NCI-H1694 treated with DMSO at 0.1 percent for 48 hours (cell line): ENCODE measurements around the gene LRTM1.

Source experiments
- DNase-seq: peaks from one replicate; lab custom pipeline; 2025; lab: John Stamatoyannopoulos, UW

Gene LRTM1

GRCh38 chr3:54928046-54928770 is at the start of gene LRTM1:
LRTM1 (minus strand) TSS chr3:54928059; CDS start chr3:54927911, 148 bp downstream.
- no peak for DNase-seq

- no peak for DNase-seq
These were observed 49.6 kb upstream of the LRTM1 start for GRCh38 chr3:54977439-54977838.

- DNase-seq = no peak
These were observed 43.0 kb upstream of the LRTM1 start for GRCh38 chr3:54970895-54971294.

- peak; percentile 19 for DNase-seq
These were observed 41.8 kb upstream of the LRTM1 start for GRCh38 chr3:54969652-54970051.

GRCh38 chr3:54968546-54969172 is 40.8 kb upstream of the LRTM1 start:
- no peak for DNase-seq

- no peak for DNase-seq
These were observed 39.9 kb upstream of the LRTM1 start for GRCh38 chr3:54967731-54968161.

- no peak for DNase-seq
These were observed 39.1 kb upstream of the LRTM1 start for GRCh38 chr3:54966979-54967378.

DNA sequence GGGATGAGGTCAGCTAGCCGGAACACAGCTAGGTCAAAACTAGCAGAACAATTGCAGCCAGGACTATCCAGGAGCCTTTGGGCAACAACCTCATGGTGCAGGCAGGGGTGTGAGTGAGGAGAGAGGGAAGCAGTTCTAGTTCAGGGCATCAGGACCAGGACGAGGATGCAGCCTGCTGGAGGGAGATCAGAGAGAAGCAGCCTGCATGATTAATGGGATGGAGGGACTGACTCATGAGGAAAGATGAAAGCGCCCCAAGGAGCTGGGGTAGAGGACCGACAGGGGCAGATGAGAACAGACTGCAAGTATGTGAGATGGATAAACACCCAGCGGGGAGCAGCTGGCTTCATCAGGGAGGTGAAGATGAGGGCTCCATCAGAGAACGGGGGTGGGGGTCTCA is 37.9 kb upstream of the LRTM1 start:
- no peak for DNase-seq

- DNase-seq = no peak
These were observed 36.2 kb upstream of the LRTM1 start for GRCh38 chr3:54964081-54964480.

GRCh38 chr3:54963641-54964040 is 35.8 kb upstream of the LRTM1 start:
- no peak for DNase-seq

DNA sequence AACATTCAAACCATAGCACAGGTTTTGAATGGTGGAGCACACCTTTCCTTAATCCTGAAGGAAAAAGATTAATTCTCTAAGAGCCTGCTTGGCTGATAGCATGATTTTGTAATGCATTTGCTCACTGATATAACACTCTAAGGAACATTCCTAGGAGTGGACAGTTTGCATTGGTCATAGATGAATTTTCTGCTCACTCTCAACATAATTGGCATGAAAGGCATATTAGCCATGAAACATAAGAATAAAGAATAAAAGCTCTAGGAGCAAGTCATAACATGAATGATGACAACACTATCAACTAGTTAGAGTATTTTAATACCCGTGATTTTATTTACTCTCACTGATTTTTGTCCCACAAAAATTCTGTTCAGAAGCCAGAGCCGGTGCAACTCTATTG is 34.3 kb upstream of the LRTM1 start:
- DNase-seq = no peak

DNA sequence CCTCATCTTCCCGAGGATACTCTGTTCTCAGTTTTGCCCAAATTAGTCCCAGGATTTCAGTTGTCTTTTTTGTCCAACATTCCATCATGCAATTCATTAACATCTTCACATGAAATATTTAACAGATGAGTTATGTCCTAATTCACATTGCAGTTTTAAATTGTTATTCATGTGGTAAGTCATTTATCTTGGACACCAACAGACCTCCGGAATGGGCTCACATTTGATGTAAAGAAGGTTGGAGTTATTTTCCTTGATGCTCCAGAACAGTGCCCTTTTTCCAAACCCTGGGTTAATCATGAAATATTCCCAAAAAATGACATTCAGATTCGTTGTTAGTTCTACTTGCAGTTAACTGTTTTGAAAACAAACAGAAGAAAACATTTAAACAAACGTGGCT is 32.8 kb upstream of the LRTM1 start:
- DNase-seq = no peak

GRCh38 chr3:54960082-54960481 is 32.2 kb upstream of the LRTM1 start:
- DNase-seq = no peak

- DNase-seq = no peak
These were observed 29.9 kb upstream of the LRTM1 start for GRCh38 chr3:54957711-54958110.

- DNase-seq = no peak
These were observed 28.1 kb upstream of the LRTM1 start for GRCh38 chr3:54955941-54956340.

- no peak for DNase-seq
These were observed 27.6 kb upstream of the LRTM1 start for GRCh38 chr3:54955496-54955895.

DNA sequence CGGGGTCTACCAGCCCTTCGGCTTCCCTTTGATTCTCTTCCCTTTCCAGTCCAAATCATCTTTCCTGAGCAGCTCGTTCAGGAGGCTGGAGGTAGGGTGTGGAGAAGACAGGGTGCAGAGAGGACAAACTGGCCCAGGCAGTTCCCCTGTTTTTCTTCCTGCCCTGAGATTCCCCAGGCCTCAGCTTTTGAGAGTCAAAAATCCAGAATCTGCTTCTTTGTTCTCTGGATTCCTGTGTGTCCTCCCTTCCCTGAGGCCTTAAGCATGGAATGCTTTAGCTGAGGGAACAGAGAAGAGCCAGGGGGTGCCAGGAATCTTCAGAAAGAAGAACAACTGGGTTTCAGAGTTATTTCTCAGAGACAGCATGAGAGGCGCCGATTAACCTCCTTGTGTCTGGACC is 26.7 kb upstream of the LRTM1 start:
- no peak for DNase-seq

DNA sequence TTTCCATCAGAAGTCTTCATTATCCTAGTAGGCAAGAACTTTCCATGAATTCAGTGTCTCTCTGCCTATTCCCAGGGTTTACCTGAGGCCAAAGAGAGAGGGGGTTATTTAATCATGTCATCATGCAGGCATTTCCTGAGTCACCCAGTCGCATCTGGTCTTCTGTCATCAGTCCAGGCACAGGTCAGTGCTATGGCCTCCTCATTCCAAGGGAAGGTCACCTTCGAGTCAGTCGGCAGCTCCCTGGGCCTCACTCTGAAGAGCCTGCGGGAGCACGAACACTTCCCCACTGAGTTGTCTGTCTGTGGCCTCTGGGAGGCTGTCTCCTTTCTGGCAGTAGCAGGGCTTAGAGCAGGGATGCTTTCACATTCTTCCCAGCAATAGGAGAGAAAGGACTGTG is 26.2 kb upstream of the LRTM1 start:
- no peak for DNase-seq

DNA sequence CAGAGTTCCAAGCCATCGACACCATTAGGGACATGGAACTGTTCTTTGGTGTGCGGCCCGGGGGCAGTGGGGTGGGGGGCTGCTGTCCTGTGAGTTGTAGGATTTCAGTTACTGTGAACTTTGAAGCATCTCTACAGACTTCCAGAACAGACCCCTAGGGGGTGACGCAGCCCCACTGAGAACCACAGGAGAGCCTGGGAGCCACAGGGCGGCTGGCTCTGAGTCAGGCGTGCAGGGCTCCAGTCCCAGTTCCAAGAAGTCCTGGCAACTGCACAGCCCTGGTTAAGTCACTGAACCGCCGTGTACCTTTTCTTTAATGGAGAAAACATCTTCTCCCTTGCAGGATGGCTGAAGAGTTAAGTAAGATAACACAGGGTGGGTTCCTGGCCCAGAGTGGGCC is 23.5 kb upstream of the LRTM1 start:
- no peak for DNase-seq

DNA sequence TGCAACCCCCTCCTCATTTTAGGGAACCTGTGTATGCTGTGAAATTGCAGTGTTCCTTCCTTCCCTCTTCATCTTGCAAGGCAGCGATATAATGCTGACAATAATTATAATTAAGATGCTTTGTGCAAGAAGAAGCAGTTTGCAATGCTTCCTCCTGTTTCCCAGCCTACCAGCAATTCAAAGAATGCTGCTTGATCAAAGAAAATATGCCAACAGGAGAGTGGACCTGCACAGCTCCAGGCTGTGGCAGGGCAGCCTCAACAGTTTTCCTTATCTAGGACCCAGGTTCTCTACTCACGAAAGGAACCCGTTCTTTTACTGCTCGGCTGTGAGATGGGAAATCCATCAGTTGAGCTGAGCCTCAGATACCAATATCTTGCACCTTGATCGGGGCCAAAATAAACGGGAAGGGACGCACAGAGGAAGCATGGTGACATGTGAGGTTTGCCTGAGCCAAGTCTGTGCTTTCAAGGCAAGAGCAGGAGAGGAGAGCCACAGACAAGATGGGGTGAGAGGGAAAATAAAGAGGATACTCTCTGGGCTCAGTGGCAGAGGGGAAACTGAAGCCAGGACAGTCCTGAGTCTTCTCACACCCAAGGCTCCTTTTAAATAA is 22.6 kb upstream of the LRTM1 start:
- no peak for DNase-seq

- DNase-seq = no peak
These were observed 21.7 kb upstream of the LRTM1 start for GRCh38 chr3:54949491-54950044.

- no peak for DNase-seq
These were observed 14.0 kb upstream of the LRTM1 start for GRCh38 chr3:54941690-54942362.

DNA sequence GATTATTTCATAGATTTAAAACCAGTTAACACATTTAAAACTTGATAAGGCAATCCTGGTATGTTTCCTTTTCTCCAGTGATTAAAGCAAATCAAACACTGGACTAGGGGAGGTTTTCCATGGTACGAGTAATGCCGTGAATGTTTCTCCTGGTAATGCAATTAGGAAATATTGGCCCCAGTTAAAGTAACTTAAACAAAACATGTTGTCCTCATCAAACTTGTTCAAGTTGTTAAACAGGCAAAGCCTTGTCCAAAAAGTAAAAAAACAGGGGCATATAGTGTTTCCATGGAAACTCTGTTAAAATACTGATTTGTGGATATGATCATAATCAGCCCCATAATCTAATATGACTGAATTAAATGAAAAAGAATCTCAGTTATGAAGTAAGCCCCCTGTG is 13.1 kb upstream of the LRTM1 start:
- no peak for DNase-seq
